HG03520 (cell line): Measurements from ENCODE around the gene SERPINA6.
A peak's percentile ranks its signal among the peaks of the same experiment; 100 is the strongest.
"Not testable (repeated sequence)": the region's sequence is repeated elsewhere in the genome, so short reads cannot be mapped to it uniquely, and the experiment has no call there.

Experiments
- ATAC-seq: cut with Tn5 transposase; IDR thresholded peaks from one replicate; pipeline ENCODE4 v1.9.1; 2021; ENCODE audit warnings: mild to moderate bottlenecking, moderate library complexity; ENCODE audit not compliant: unreplicated experiment

The SERPINA6 gene

DNA sequence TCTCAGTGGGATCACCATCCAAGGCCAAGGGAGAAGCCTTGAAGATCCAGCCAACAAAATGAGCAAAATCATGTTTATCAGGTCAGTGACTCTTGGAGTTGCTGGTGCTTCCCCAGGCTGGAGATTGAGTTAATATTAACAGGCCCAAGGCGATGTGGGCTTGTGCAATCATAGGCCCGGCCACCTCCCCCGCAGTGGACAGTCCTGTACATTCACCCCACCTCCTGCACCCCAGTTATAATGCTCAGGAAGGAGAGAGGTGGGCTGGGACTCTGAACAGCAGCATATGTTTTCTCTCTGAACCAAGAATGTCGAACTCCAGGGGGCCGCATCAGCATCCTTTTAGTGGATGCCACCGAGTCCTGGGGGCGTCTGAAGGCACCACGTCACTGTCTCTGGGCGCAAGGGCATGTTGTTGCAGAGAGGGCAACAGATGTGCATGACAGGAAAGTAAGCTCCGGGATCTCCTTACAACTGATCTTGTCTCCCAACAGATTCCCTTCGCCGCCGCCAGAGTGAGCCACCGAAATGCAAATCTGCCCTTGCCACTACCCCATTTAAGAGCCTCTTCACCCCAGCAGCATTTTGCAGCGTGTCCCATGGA, 32.2 kb upstream of the SERPINA6 start:
- ATAC-seq = no peak

DNA sequence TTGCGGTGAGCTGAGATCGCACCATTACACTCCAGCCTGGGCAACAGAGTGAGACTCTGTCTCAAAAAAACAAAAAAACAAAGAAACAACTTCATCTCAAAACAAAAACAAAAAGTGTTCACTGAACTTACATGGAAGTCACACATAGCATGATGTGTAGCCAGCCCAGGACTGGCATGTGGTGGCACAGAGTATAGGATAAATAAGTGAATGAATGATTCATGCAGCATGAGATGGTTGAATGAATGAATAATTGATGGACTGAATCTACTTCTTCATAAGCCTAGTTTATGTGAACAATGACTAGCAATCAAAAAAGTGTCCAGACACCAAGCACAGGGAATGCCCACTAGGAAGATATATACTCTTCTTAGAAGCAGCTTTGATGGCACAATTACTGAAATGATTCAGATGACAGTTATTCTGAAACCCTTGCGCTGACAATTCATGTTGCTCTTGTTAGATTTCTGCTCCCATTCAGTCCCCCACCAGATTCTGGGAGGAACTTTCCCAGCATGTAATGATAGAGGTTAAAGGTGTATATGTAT, 31.6 kb upstream of the SERPINA6 start:
- ATAC-seq = no peak

DNA sequence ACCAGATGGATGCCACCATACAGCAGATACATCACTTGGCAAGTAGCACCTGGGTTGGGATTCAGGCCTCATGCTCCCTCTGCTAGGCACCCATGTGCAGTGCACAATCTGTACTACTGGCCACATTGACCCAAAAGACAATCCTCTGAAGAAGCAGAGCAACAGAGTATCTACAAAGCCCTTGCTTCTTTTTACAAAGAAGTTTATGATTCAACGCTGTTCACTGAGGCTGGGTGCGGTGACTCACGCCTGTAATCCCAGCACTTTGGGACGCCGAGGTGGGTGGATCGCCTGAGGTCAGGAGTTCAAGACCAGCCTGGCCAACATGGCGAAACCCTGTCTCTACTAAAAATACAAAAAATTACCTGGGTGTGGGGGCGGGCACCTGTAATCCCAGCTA, 31.1 kb upstream of the SERPINA6 start:
- not testable (repeated sequence) for ATAC-seq

DNA sequence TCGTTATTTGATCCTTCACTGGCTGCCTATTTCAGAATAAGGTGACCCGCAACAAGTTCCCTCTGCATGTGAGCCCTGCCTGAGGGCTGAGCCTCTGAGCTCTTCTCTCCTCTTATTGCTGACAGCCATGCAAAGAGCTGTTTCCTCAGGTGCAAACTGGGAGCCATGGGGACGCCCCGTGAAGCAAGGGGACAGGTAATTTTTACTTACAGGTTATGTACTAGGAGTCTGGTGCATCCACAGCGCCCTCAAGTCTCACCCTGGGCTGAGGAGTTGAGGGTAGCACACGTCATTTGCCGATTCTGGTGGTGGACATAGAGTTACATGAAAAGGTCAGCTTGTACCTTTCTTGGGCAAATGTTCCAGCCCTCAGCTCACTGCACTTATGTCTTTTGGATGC, 26.1 kb upstream of the SERPINA6 start:
- no peak for ATAC-seq

DNA sequence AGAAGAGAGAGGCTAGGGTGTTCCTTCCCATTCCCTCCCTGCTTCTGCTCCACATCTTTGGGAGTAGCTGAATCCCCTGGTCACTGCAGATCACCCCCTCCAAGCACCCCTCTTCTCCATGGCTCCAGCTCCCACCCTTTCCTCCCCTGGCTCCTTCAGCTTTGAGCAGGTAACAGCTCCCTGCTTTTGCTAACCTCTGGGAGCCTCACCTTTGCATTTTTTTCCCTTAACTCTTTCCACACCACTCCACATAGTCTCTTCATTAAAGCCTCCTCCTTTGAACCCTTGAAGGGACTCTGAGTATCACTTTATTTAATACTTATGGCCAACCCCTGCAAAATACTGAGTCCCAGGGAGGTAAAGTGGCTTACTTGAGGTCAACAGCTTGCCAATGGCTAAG, 25.7 kb upstream of the SERPINA6 start:
- no peak for ATAC-seq

DNA sequence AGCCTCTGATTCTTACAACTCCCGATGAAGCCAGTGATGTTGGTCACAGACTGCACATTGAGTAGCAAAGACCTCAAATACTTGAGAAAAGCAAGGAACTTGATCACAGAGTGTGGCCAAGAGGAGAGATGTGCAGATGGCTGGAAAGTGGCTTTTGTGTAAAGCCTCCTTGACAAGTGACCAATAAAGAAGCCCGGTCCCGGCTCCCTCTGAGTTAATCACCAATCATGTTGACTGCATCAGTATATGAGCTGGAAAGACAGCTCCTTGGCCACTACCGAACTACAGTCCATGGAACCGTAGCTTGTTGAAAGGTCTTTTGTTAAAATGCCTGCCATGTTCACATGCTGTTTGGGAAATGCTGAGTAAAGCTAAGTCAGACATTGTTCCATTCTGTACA, 23.7 kb upstream of the SERPINA6 start:
- ATAC-seq = peak; percentile 8

DNA sequence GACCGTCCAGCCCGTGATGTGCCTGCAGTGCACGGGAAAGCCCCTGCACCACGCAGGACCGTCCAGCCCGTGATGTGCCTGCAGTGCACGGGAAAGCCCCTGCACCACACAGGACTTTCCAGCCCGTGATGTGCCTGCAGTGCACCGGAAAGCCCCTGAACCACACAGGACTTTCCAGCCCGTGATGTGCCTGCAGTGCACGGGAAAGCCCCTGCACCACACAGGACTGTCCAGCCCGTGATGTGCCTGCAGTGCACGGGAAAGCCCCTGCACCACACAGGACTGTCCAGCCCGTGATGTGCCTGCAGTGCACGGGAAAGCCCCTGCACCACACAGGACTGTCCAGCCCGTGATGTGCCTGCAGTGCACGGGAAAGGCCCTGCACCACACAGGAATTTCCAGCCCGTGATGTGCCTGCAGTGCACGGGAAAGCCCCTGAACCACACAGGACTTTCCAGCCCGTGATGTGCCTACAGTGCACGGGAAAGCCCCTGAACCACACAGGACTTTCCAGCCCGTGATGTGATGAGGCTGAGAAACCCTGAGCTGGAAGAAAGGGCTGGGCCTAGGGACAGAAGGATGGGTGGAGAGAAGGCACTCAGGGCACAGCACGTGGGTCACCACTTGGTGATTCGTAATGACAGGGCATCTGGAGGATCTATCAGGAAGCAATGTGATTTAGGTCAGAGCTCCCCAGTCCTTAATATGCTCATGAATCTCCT, 23.1 kb upstream of the SERPINA6 start:
- peak; percentile 61 for ATAC-seq

DNA sequence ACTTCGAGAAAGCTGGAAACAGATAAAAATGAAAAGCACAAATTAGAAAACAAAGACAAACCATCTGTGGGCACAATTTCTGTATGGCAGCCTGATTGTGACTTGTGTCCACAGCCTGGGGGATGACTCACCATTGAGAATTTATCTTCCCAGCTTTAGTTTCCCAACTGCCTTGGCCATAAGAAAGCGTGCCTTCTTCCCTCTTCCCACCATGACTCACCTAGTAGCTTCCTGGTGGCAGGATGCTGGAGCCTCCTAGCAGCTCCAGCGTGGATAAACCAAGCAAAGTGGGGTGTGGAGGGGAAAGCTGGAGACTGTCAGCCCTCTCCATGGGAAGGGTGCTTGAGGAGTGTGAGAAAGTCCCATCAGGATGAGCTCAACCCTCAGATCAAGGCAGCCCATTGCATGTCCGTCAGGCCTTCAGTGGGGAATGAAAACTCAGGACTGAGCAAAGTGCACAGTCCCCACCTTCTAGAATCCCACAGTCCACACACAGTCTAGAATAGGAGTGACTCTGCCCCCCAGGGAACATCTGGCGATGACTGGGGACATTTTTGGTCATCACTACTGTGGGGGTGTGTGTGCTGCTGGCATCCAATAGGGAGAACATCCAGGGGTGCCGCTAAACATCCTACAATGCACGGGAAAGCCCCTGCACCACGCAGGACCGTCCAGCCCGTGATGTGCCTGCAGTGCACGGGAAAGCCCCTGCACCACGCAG, 22.4 kb upstream of the SERPINA6 start:
- no peak for ATAC-seq

DNA sequence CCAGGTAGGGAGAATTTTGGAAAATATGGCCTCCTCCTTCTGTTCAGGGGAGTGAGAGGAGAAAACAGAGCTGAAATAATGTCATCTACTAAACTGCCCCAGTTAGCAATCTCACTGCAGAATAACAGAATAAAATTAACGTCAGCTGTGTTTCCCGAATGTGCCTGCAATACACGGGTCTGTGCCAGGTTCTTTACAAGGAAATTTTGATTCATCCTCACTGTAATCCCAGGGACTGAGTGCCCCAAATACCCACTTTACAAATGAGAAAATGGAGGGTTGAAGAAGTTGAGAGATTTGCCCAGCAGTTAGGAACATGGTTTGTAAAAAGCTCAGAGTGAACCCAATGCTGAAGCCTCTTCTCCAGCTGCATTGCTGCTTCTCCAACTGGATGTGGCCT, 21.3 kb upstream of the SERPINA6 start:
- ATAC-seq = no peak

DNA sequence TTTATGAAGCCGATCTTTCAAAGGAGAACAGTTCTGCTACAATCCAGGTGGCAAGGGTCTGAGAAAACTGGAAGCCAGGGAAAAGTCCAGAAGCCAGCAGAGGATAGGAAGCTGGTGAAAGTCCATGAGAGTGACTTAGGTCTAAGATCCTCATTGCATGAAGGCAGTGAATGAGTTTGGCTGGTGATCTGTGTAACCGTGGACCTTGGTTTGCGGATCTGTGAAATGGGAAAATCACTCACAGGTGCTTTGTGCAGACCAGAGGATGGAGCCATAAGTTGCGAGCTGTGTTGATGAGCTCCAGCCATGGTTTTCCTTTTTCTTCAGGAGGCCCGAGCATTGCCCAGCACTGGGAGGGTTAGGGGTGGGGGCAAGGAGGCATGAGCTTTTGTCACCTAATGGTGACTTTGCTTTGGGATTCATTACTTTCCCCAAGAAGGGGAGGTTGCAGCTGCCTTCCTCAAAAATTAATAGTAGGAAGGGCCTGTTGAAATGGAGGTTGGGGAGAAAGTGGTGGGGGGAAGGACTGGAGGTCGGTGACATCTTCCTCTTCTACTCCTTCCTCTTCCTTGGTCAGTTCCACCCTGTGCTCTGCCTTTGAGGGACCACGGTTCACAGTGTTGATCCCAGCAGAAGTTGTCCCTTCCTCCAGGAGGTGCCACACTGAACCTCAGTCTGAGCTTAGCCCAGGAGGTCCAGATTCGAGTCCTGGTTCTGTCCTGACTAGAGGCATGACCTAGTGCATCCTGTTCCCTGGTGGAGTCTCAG, 20.3 kb upstream of the SERPINA6 start:
- no peak for ATAC-seq

DNA sequence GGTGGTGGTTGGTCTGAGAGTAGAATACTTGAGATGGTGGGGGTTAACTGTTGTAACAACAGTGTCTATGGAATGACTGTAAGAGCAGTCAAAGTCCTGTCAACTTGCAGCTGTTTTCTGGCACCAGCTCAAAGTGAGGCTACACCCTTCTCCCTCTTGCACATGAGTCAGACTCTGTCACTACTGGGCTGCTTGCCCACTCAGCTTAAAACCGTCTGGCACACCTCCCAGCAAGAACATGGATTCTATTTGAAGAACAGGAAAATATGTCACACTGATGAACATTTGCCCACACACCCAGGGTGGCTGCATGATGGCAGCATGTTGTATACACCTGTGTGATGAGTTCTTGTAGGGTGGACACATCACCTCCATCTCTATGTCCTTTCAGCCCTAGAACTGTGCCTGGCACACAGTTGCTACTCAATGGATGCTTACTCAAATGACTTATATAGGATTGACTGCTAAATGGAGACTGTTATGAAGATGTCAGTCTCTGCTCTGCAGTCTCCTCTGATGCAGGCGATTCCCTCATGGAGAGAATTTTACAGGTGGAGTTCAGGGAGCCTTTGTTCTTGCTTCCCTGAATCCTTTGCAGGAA, 19.3 kb upstream of the SERPINA6 start:
- ATAC-seq = no peak

DNA sequence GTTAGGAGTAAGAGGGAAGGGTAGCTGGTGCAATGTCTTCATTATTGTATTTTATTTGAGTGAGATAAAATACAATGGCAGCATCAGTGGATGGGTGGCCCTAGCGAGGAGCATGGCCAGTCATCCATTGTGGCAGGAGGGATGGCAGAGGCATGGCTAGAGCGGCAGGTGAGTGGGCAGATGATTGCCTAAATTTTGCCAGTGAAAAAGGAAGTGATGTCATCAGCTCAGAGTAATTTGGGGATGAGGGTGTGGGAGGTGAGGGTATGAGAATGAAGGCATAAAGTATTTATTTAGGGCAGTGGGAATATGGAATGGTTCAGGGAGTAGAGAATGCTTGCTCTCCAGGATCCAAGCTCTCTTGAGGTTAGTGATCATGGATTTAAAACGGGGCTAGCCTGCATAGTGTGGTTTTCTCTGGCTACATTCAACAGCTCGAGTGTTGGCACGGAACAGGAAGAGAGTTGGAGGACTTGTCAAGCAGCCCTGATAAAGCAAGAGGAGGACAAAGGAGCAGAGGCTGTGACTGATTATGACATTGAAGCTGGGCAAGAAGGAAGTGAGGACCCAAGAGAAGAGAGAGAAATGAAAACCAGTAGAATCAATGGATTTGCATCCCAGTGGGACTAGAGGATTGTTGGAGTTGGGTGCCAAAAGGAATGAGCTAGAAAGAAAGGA, 18.7 kb upstream of the SERPINA6 start:
- no peak for ATAC-seq

DNA sequence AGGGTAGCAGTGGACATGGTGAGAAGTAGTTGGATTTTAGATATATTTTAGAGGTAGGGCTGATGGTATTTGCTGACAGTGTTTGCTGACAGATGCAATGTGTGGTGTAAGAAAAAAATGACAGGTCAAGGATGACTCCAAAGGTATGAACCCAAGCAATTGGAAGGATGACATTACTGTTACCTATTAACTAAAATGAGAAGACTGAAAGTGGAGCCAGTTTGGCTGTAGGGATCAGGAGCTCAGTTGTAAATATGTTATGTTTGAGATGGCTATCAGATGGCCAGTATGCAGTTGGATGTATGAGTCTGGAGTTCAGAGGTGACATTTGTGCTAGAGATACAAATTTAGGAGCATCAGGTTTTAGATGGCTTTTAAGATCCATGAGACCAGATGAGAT, 17.4 kb upstream of the SERPINA6 start:
- no peak for ATAC-seq

DNA sequence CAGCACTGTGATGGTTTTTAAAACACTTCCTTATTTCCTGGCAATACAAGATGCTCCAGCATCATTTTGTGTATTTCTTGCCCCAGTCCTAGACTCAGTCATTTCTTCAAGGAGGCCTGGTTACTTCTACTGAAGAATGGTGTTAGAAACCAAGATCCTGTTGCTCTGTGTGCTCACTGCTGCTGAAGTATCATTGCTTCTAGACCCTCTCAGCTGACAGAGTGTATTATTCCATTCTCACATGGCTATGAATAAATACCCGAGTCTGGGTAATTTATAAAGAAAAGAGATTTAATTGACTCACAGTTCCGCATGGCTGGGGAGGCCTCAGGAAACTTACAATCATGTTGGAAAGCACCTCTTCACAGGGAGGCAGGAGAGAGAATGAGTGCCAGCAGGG, 14.9 kb upstream of the SERPINA6 start:
- no peak for ATAC-seq

DNA sequence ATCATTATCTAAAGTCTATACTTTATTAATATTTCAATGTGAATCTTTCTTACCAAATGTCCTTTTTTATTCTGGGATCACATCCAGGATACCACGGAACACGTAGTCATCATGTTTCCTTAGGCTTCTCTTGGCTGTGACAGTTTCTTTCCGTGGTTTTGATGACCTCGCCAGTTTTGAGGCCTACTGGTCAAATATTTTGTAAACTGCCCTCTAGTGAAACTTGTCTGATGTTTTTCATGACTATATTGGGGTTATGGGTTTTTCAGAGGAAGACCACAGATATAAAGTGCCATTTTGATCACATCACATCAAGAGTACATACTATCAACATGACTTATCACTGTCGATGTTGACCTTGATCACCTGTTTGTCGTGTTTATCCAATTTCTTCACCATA, 14.1 kb upstream of the SERPINA6 start:
- no peak for ATAC-seq

DNA sequence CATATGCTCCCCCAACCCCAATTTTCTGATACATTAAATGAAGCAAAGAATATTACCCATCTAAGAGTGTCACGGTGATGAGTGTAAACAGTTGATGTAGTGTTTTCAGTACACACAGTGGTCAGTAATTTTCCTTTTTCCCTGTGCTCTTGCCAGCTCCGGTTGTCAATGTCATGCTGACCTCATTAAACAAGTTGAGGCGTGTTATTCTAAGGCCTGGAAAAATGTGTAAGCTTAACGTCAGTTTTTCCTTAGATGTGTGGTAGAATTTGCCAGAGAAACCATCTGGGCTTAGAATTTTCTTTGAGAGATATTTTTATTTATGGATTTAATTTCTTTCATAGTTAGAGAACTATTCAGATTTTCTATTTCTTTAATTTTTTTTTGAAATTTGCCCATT, 11.7 kb upstream of the SERPINA6 start:
- no peak for ATAC-seq

DNA sequence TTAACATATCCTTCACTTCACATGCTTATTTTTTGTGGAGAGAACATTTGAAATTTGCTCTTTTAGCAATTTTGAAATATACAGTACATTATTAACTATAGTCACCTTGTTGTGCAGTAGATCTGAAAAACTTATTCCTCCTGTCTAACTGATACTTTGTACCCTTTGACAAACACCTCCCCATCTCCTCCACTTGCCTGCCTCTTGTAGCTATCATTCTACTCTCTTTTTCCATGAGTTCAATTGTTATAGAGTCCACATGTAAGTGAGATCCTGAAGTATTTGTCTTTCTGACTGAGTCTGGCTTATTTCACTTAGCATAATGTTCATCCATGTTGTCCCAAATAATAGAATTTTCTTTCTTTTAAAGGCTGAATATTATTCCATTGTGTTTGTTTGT, 9.5 kb upstream of the SERPINA6 start:
- no peak for ATAC-seq

DNA sequence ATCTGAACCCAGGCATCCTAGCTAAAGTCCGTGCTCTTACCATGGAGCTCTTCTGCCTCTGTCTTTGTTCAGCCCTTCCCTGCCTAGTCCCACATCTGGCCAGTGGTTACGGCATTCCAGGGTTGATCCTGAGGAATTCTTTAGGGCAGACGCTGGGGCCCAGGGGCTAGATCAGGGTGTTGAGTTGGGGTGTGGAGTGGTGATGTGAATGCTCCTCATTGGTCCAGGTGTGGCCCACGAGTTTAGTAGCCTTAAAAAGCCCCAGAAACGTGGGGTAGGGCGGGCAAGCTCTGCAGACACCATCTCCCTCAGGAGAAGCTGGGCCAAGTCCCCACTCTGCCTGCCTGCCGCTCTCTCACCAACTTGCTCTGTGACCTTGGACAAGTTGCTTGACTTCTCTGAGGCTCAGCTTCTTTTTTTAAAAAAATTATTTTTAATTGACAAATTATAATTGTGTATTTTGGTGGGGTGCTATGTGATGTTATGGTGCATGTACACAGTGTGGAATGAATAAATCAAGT, 9.0 kb upstream of the SERPINA6 start:
- ATAC-seq = no peak

DNA sequence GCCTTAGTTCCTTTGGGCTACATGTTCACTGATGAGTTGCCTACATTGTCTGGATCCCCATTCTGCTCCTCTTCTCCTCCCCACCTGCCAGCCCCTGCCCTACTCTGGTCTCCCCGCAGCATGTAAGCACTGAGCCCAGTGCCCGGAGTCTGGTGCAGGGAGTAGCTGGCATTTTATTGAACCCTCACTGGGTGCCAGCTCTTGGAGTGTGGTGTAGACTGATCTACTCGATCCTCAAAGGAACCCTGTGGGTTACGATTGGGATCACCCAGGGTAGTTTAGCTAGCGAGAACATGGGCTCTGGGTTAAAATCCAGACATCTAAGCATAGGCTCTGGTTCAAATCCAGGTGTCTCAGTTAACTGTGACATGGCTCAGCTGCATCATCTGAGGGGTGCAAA, 8.3 kb upstream of the SERPINA6 start:
- no peak for ATAC-seq

DNA sequence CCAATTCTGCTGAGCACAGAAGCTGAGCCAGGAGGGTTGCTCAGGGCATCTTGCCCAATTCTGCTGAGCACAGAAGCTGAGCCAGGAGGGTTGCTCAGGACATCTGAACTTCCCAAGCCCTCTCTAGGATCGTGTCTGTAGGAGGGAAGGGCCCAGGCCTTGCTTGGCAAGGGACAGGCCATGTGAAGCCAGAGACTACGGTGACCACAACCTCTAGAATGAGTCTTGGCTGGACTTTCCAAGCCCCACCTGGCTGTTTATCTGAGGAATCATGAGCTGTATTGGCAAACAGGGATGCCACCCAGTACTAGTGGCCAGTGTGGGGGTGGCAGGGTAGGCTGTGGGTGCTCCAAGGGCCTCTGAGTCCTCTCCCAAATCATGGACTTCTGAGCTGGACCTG, 7.7 kb upstream of the SERPINA6 start:
- ATAC-seq = no peak
